GM19324 (cell line): ENCODE results near the gene BCKDHB.
"Not testable (repeated sequence)": the region's sequence is repeated elsewhere in the genome, so short reads cannot be mapped to it uniquely, and the experiment has no call there.

Experiments
- ATAC-seq: cut with Tn5 transposase; IDR thresholded peaks from one replicate; pipeline ENCODE4 v1.9.1; 2021; ENCODE audit warnings: mild to moderate bottlenecking, moderate library complexity; ENCODE audit not compliant: unreplicated experiment, low FRiP score

BCKDHB gene

GRCh38 chr6:80250391-80250997, 144.0 kb downstream of the BCKDHB start:
- ATAC-seq, result no peak

GRCh38 chr6:80251321-80251720, 144.8 kb downstream of the BCKDHB start:
- no peak for ATAC-seq

GRCh38 chr6:80254716-80255115, 148.2 kb downstream of the BCKDHB start:
- no peak for ATAC-seq

GRCh38 chr6:80256691-80257090, 150.2 kb downstream of the BCKDHB start:
- ATAC-seq, result no peak

- ATAC-seq, result no peak
These were observed 152.6 kb downstream of the BCKDHB start for GRCh38 chr6:80259118-80259517.

GRCh38 chr6:80263585-80263984, 157.1 kb downstream of the BCKDHB start:
- no peak for ATAC-seq

GRCh38 chr6:80268865-80269730, 162.6 kb downstream of the BCKDHB start:
- no peak for ATAC-seq

GRCh38 chr6:80271074-80271473, 164.6 kb downstream of the BCKDHB start:
- no peak for ATAC-seq

GRCh38 chr6:80272988-80273387, 166.5 kb downstream of the BCKDHB start:
- no peak for ATAC-seq

- no peak for ATAC-seq
These were observed 170.4 kb downstream of the BCKDHB start for GRCh38 chr6:80276861-80277260.

GRCh38 chr6:80277501-80277900, 171.0 kb downstream of the BCKDHB start:
- no peak for ATAC-seq

GRCh38 chr6:80280262-80281010, 174.0 kb downstream of the BCKDHB start:
- no peak for ATAC-seq

- ATAC-seq, result no peak
These were observed 176.6 kb downstream of the BCKDHB start for GRCh38 chr6:80282913-80283554.

- ATAC-seq, result no peak
These were observed 180.6 kb downstream of the BCKDHB start for GRCh38 chr6:80287112-80287511.

- no peak for ATAC-seq
These were observed 181.1 kb downstream of the BCKDHB start for GRCh38 chr6:80287607-80288006.

- no peak for ATAC-seq
These were observed 183.3 kb downstream of the BCKDHB start for GRCh38 chr6:80289727-80290126.

- ATAC-seq, result not testable (repeated sequence)
These were observed 188.1 kb downstream of the BCKDHB start for GRCh38 chr6:80294531-80294930.

- no peak for ATAC-seq
These were observed 196.2 kb downstream of the BCKDHB start for GRCh38 chr6:80302716-80303115.

GRCh38 chr6:80304014-80304413, 197.5 kb downstream of the BCKDHB start:
- no peak for ATAC-seq

GRCh38 chr6:80314531-80314930, 208.1 kb downstream of the BCKDHB start:
- ATAC-seq, result no peak
